CD4-positive, alpha-beta memory T cell (primary cell): ENCODE data around the gene LRP4. TPM values are rescaled to one million over a fixed set of nuclear protein-coding genes. Genes with fewer than 3 reads are reported as not detected.
"Not testable (repeated sequence)": the region's sequence is repeated elsewhere in the genome, so short reads cannot be mapped to it uniquely, and the experiment has no call there.

Experiments
- CTCF ChIA-PET: fragments of 350-600 bp; sonication (Branson Sonifier 250); formaldehyde crosslinking; loops from one replicate; lab custom pipeline; 2021; ENCODE audit warnings: inconsistent platforms; ENCODE audit not compliant: partially characterized antibody; lab: Charles Lee
- POLR2A ChIA-PET: fragments of 350-600 bp; sonication (Branson Sonifier 250); formaldehyde crosslinking; loops from one replicate; lab custom pipeline; 2021; ENCODE audit not compliant: partially characterized antibody; lab: Charles Lee
- DNase-seq, 5 donors: peaks; one replicate each; pipeline versions ENCODE4 v3.0.0 to v3.0.0-alpha.2; 2020 to 2022; ENCODE audit warnings: mixed read lengths in 1 of 5
- H3K27ac ChIP-seq: one replicate; pipeline ENCODE4 v1.7.0; 2013; ENCODE audit warnings: low read depth, low read length
- H3K27me3 ChIP-seq: 2 replicates; pipeline ENCODE4 v1.7.0; 2013; ENCODE audit warnings: mild to moderate bottlenecking, low read length, moderate library complexity; ENCODE audit not compliant: insufficient read depth
- H3K36me3 ChIP-seq: 2 replicates; pipeline ENCODE4 v1.7.0; 2013; ENCODE audit warnings: mild to moderate bottlenecking, low read length, moderate library complexity; ENCODE audit not compliant: insufficient read depth
- H3K4me1 ChIP-seq: 2 replicates; pipeline ENCODE4 v1.7.0; 2013; ENCODE audit warnings: mild to moderate bottlenecking, low read length, moderate library complexity; ENCODE audit not compliant: insufficient read depth
- H3K4me3 ChIP-seq, 2 donors: one replicate each; pipeline ENCODE4 v1.7.0; 2013; ENCODE audit warnings: low read length in 2 of 2, mild to moderate bottlenecking in 1 of 2
- H3K9me3 ChIP-seq, 2 donors: one replicate each; pipeline ENCODE4 v1.7.0; 2013; ENCODE audit warnings: low read length in 2 of 2, control low read depth in 1 of 2; ENCODE audit not compliant: control insufficient read depth in 1 of 2
- H3K27ac Mint-ChIP-seq, 7 donors: one replicate each; pipeline ENCODE4 v1.8.0; 2020 to 2021; ENCODE audit warnings: mixed read lengths in 7 of 7, mild to moderate bottlenecking in 6 of 7, inconsistent platforms in 3 of 7, moderate library complexity in 3 of 7
- H3K27me3 Mint-ChIP-seq, 2 donors: one replicate each; pipeline ENCODE4 v1.8.0; 2020 to 2021; ENCODE audit warnings: mixed read lengths in 2 of 2
- H3K36me3 Mint-ChIP-seq, 2 donors: one replicate each; pipeline ENCODE4 v1.8.0; 2020 to 2021; ENCODE audit warnings: mixed read lengths in 2 of 2, inconsistent platforms in 1 of 2, mild to moderate bottlenecking in 1 of 2
- H3K4me1 Mint-ChIP-seq, 4 donors: one replicate each; pipeline ENCODE4 v1.8.0; 2020 to 2021; ENCODE audit warnings: mixed read lengths in 4 of 4, mild to moderate bottlenecking in 1 of 4
- H3K4me3 Mint-ChIP-seq, 8 donors: one replicate each; pipeline ENCODE4 v1.8.0; 2020 to 2021; ENCODE audit warnings: mixed read lengths in 8 of 8, mild to moderate bottlenecking in 7 of 8, moderate library complexity in 6 of 8, inconsistent platforms in 3 of 8
- H3K9me3 Mint-ChIP-seq, 8 donors: one replicate each; pipeline ENCODE4 v1.8.0; 2020 to 2021; ENCODE audit warnings: mixed read lengths in 8 of 8, mild to moderate bottlenecking in 5 of 8, inconsistent platforms in 3 of 8, moderate library complexity in 1 of 8
- intact Hi-C: fragments of 100-400 bp; cut with micrococcal nuclease; formaldehyde crosslinking; loops from one replicate; pipeline ENCODE4 v1.15.1; 2023
- polyA plus RNA-seq, 2 donors: library from polyadenylated mRNA; unstranded; fragments of 300-500 nt; fragmentation: Illumina TruSeq; gene quantifications; one replicate each; pipeline ENCODE4 v1.2.3, GENCODE V29; 2021
- total RNA-seq, 2 experiments: library from RNA; stranded (reverse); gene quantifications; one replicate each; pipeline ENCODE4 v1.2.3, GENCODE V29; 2021

Gene LRP4
- total and polyA plus RNA-seq, 4 experiments from 2014 or later: not detected

GRCh38 chr11:46942172-46942571, 23.8 kb upstream of the LRP4 start:
- Histone ChIP-seq H3K4me3 (no peak overlapping the region), H3K36me3 (no peaks in the 10 kb centered on the region), H3K27ac (no peak overlapping the region), H3K27me3 (no peaks in the 10 kb centered on the region), H3K4me1 (peaks cover 1% of the 10 kb centered on the region), H3K9me3 (no peaks in the 10 kb centered on the region)
- ChIA-PET POLR2A (no interaction called here), CTCF (no interaction called here)
- H3K36me3 Mint-ChIP-seq: peaks cover 3 to 11% of the 10 kb centered on the region in 2 donors
- peaks cover 2 to 6% (median 2%) of the 10 kb centered on the region in 4 donors for H3K4me1 Mint-ChIP-seq
- no peaks in the 10 kb centered on the region for H3K27me3 Mint-ChIP-seq
- no peaks in the 10 kb centered on the region for H3K9me3 Mint-ChIP-seq
- H3K27ac Mint-ChIP-seq: no peak overlapping the region
- no peak overlapping the region for H3K4me3 Mint-ChIP-seq
- intact Hi-C loops: no loop called here
- DNase-seq: no peak

- ChIA-PET CTCF (interaction anchor here (0.7 to 1.7 kb wide), 2 partner anchors 217 to 313 kb away, joined by 3 to 7 read pairs; no protein-coding TSS in a partner anchor), POLR2A (interaction anchor here (0.6 to 1.5 kb wide), 5 partner anchors 17 to 957 kb away, joined by 3 to 5 read pairs (median 4); no protein-coding TSS in a partner anchor)
- Mint-ChIP-seq H3K4me1 (peaks cover 14 to 24% (median 17%) of the 10 kb centered on the region in 4 donors), H3K9me3 (no peaks in the 10 kb centered on the region), H3K4me3 (peak within 1 kb of the TSS; percentile 91 to 97 (median 94)), H3K27ac (peak within 1 kb of the TSS; percentile 88 to 97 (median 96)), H3K27me3 (peaks cover 0 to 7% of the 10 kb centered on the region in 2 donors), H3K36me3 (peaks cover 3 to 9% of the 10 kb centered on the region in 2 donors)
- Histone ChIP-seq H3K27ac (peak within 1 kb of the TSS; percentile 41), H3K36me3 (no peaks in the 10 kb centered on the region), H3K4me1 (peaks cover 12% of the 10 kb centered on the region), H3K27me3 (no peaks in the 10 kb centered on the region), H3K4me3 (peak within 1 kb of the TSS; percentile 39 to 50), H3K9me3 (no peaks in the 10 kb centered on the region)
- intact Hi-C loops: loop anchor here (1.0 to 2.0 kb wide), 4 partner anchors 20 to 642 kb away; partner anchors contain the start of genes ARHGAP1, KBTBD4, NDUFS3 and PSMC3
- peak; percentile 87 to 91 (median 88) for DNase-seq
Measured at GRCh38 chr11:46936138-46937110, 18.1 kb upstream of the LRP4 start, which contains the start of gene CSTPP1. Gene CSTPP1 (plus strand): TSS chr11:46936761. CDS start chr11:46936806, 45 bp downstream.

GRCh38 chr11:46930089-46930488, 11.7 kb upstream of the LRP4 start:
- intact Hi-C loops: no loop called here
- ChIA-PET POLR2A (no interaction called here), CTCF (no interaction called here)
- peaks cover 8 to 17% of the 10 kb centered on the region in 2 donors for H3K27me3 Mint-ChIP-seq
- no peaks in the 10 kb centered on the region for H3K36me3 Mint-ChIP-seq
- no peaks in the 10 kb centered on the region for H3K36me3 ChIP-seq
- H3K27ac Mint-ChIP-seq: peak overlapping the region in 1 of 7 donors; percentile 30
- H3K4me3 ChIP-seq: no peak overlapping the region
- H3K4me1 Mint-ChIP-seq: no peaks in the 10 kb centered on the region
- H3K27ac ChIP-seq: no peak overlapping the region
- H3K9me3 ChIP-seq: no peaks in the 10 kb centered on the region
- H3K27me3 ChIP-seq: no peaks in the 10 kb centered on the region
- no peak overlapping the region for H3K4me3 Mint-ChIP-seq
- H3K4me1 ChIP-seq: no peaks in the 10 kb centered on the region
- no peaks in the 10 kb centered on the region for H3K9me3 Mint-ChIP-seq
- peak in 1 of 5 donors; percentile 52 for DNase-seq

- H3K4me1 Mint-ChIP-seq, POLR2A ChIA-PET, H3K9me3 Mint-ChIP-seq, H3K36me3 Mint-ChIP-seq, H3K9me3 ChIP-seq, H3K27ac Mint-ChIP-seq, intact Hi-C loops, H3K36me3 ChIP-seq, H3K4me3 Mint-ChIP-seq, H3K27ac ChIP-seq, CTCF ChIA-PET, H3K27me3 ChIP-seq, H3K4me3 ChIP-seq, H3K4me1 ChIP-seq, DNase-seq: not testable (repeated sequence)
- H3K27me3 Mint-ChIP-seq: peaks cover 9 to 17% of the 10 kb centered on the region in 2 donors
Measured at GRCh38 chr11:46928701-46929100, 10.4 kb upstream of the LRP4 start.

- H3K27me3 ChIP-seq, intact Hi-C loops, H3K4me3 Mint-ChIP-seq, CTCF ChIA-PET, H3K36me3 Mint-ChIP-seq, POLR2A ChIA-PET, DNase-seq, H3K4me1 ChIP-seq, H3K27ac Mint-ChIP-seq, H3K4me3 ChIP-seq, H3K4me1 Mint-ChIP-seq, H3K27ac ChIP-seq, H3K9me3 Mint-ChIP-seq, H3K36me3 ChIP-seq, H3K9me3 ChIP-seq: not testable (repeated sequence)
- H3K27me3 Mint-ChIP-seq: peaks cover 9 to 17% of the 10 kb centered on the region in 2 donors
Measured at GRCh38 chr11:46927928-46928327, 9.6 kb upstream of the LRP4 start.

GRCh38 chr11:46920755-46921154, 2.4 kb upstream of the LRP4 start:
- no peak overlapping the region for H3K4me3 Mint-ChIP-seq
- H3K27me3 Mint-ChIP-seq: peaks cover 30 to 37% of the 10 kb centered on the region in 2 donors
- intact Hi-C loops: loop anchor here (1.0 kb wide), 1 partner anchor 233 kb away; no protein-coding TSS in a partner anchor
- POLR2A ChIA-PET: no interaction called here
- no peaks in the 10 kb centered on the region for H3K9me3 ChIP-seq
- H3K4me1 Mint-ChIP-seq: peaks cover 16 to 33% (median 26%) of the 10 kb centered on the region in 4 donors
- no peaks in the 10 kb centered on the region for H3K36me3 ChIP-seq
- no peaks in the 10 kb centered on the region for H3K9me3 Mint-ChIP-seq
- H3K4me3 ChIP-seq: no peak overlapping the region
- H3K36me3 Mint-ChIP-seq: no peaks in the 10 kb centered on the region
- CTCF ChIA-PET: interaction anchor here (1.9 to 2.1 kb wide), 2 partner anchors 12 to 233 kb away, joined by 5 to 8 read pairs; no protein-coding TSS in a partner anchor
- peaks cover 25% of the 10 kb centered on the region for H3K4me1 ChIP-seq
- H3K27ac Mint-ChIP-seq: no peak overlapping the region
- no peak for DNase-seq
- peaks cover 26% of the 10 kb centered on the region for H3K27me3 ChIP-seq
- H3K27ac ChIP-seq: no peak overlapping the region
